Measurements from ENCODE around the gene KLF8. TPM values are rescaled to one million over a fixed set of nuclear protein-coding genes. Genes with fewer than 3 reads are reported as not detected.

KLF8 gene
- total RNA-seq, 1 experiment from 2014 or later: 7.3 TPM

DNA sequence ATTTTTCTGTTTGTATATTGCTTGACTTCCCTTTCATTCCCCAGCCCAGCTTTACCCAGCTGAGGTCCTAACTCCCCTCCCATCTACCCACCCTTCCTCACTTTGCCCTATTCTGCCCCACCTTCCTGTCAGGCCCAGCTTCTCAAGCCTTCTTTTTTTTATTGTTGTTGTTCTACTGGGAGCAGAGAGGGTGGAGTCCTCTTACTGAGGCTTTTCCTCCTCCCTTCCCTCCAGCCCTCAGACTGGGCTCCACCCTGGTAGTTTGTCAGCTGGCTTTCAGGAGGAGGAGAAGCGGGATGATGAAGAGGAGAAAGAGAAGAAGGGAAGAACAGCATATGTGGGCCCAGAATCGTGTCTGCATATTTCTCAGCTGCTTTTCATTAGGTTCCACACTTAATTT lies 3.2 kb upstream of the KLF8 start:
- H3K18ac ChIP-seq (ENCODE audit: insufficient read length, low read depth, low read length): no peak overlapping the region
- no peak overlapping the region for H4K91ac ChIP-seq (ENCODE audit: insufficient read length, low read depth, low read length)
- H4K20me1 ChIP-seq (ENCODE audit: control insufficient read depth, insufficient read depth, insufficient read length): no peaks in the 10 kb centered on the region
- peaks cover 14% of the 10 kb centered on the region for H3K23me2 ChIP-seq (ENCODE audit: insufficient read length, low read depth, low read length, poor library complexity, severe bottlenecking)
- H3T11ph ChIP-seq (ENCODE audit: low read length): no peak overlapping the region
- H3K79me1 ChIP-seq (ENCODE audit: insufficient read depth, low read depth, low read length, poor library complexity, severe bottlenecking): no peaks in the 10 kb centered on the region
- H2BK5ac ChIP-seq (ENCODE audit: insufficient read length, low read length): no peak overlapping the region
- Mint-ChIP-seq H3K4me1 (peaks cover 15 to 18% of the 10 kb centered on the region in 2 experiments), H3K27me3 (ENCODE audit: low read depth) (no peaks in the 10 kb centered on the region), H3K4me3 (no peak overlapping the region), H3K36me3 (ENCODE audit: insufficient read depth in 1 of 3, low read depth in 3 of 3) (no peaks in the 10 kb centered on the region), H3K9me3 (peaks cover 54 to 73% of the 10 kb centered on the region in 2 experiments), H3K27ac (0 out of 7 replicates have a peak overlapping the region, but pooled peaks of 1 of the 3 experiments have one; percentile 12)
- H4K5ac ChIP-seq (ENCODE audit: insufficient read length, low read depth, low read length): no peak overlapping the region
- H2BK12ac ChIP-seq (ENCODE audit: insufficient read length, low read depth, low read length): no peak overlapping the region
- H3K9me3 ChIP-seq (ENCODE audit: control insufficient read depth, low read depth, low read length): peaks cover 8% of the 10 kb centered on the region
- H3K9ac ChIP-seq (ENCODE audit: extremely low read depth, insufficient read length, low read length): no peak overlapping the region
- TF ChIP-seq, protein P1, sequence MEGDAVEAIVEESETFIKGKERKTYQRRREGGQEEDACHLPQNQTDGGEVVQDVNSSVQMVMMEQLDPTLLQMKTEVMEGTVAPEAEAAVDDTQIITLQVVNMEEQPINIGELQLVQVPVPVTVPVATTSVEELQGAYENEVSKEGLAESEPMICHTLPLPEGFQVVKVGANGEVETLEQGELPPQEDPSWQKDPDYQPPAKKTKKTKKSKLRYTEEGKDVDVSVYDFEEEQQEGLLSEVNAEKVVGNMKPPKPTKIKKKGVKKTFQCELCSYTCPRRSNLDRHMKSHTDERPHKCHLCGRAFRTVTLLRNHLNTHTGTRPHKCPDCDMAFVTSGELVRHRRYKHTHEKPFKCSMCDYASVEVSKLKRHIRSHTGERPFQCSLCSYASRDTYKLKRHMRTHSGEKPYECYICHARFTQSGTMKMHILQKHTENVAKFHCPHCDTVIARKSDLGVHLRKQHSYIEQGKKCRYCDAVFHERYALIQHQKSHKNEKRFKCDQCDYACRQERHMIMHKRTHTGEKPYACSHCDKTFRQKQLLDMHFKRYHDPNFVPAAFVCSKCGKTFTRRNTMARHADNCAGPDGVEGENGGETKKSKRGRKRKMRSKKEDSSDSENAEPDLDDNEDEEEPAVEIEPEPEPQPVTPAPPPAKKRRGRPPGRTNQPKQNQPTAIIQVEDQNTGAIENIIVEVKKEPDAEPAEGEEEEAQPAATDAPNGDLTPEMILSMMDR (conservative IDR thresholded peaks at IDR 0.05): no peak
- H3K79me2 ChIP-seq (ENCODE audit: insufficient read depth, low read length): no peaks in the 10 kb centered on the region
- no peak overlapping the region for H2BK15ac ChIP-seq (ENCODE audit: low read depth, low read length)
- no peak overlapping the region for H3K4me2 ChIP-seq (ENCODE audit: insufficient read depth, insufficient read length, low read length)
- H4K8ac ChIP-seq (replicated peaks; ENCODE audit: insufficient read length, low read depth, low read length): no peak overlapping the region
- H3K4me1 ChIP-seq (ENCODE audit: insufficient read depth, low read length): peaks cover 2% of the 10 kb centered on the region; the same call in 1 of the 2 replicates
- no peak overlapping the region for H3K23ac ChIP-seq (ENCODE audit: insufficient read length, low read depth, low read length)
- no peak overlapping the region for H3K14ac ChIP-seq (ENCODE audit: insufficient read depth, low read length)
- H2AK5ac ChIP-seq (ENCODE audit: insufficient read length, low read length): no peak overlapping the region
- H3K27ac ChIP-seq (ENCODE audit: insufficient read length, low read depth, low read length): no peak overlapping the region
- no peak overlapping the region for H3K4ac ChIP-seq (ENCODE audit: low read depth, low read length)
- no peak overlapping the region for H2BK20ac ChIP-seq (ENCODE audit: low read depth, low read length, poor library complexity, severe bottlenecking)
- no peak overlapping the region for H2BK120ac ChIP-seq (ENCODE audit: low read depth, low read length, poor library complexity, severe bottlenecking)
- no CpG with 5 or more reads among the region's 2 CpGs for WGBS (ENCODE audit: extremely low coverage, insufficient read length, low lambda C conversion rate)
- H3K56ac ChIP-seq (ENCODE audit: insufficient read length, low read depth, low read length): no peak overlapping the region
- DNase-seq: peak; percentile 33
- no peak overlapping the region for H2AFZ ChIP-seq (ENCODE audit: low read length)
- no peaks in the 10 kb centered on the region for H3K27me3 ChIP-seq (ENCODE audit: insufficient read depth, low read length)

All from H9 (cell line).